Measurements from ENCODE around the gene ATP5PD. TPM values are rescaled to one million over a fixed set of nuclear protein-coding genes. Genes with fewer than 3 reads are reported as not detected.

ATP5PD gene
- total RNA-seq (2021) (383 to 427 TPM (median 419 TPM) in 3 replicates), Bru-seq, nascent RNA (percentile 96 among the genes with signal in this experiment)
- long read RNA-seq, experiment 1, transcript ATP5PD-201 (6 exons, 603 nt) = major isoform, 191 of 209 reads
- long read RNA-seq, experiment 1, partial matches to known transcripts = 6 of 209 reads
- long read RNA-seq, experiment 1, other reads (novel, unspliced or antisense) = 9 of 209 reads
- long read RNA-seq, experiment 2, transcript ATP5PD-201 (6 exons, 603 nt) = major isoform, 258 of 405 reads
- long read RNA-seq, experiment 2, partial matches to known transcripts = 117 of 405 reads
- long read RNA-seq, experiment 2, other reads (novel, unspliced or antisense) = 26 of 405 reads
- long read RNA-seq, experiment 3, partial matches to known transcripts = 0 of 7 reads
- long read RNA-seq, experiment 3, other reads (novel, unspliced or antisense) = 4 of 7 reads

- Mint-ChIP-seq H3K9me3 (no peaks in the 10 kb centered on the region), H3K36me3 (peaks cover 27% of the 10 kb centered on the region), H3K27ac (peak within 1 kb of the TSS; percentile 96), H3K4me3 (peak within 1 kb of the TSS; percentile 99), H3K4me1 (peaks cover 45% of the 10 kb centered on the region), H3K27me3 (ENCODE audit: low read depth) (no peaks in the 10 kb centered on the region)
- DNase-seq (ENCODE audit: low spot score) = peak; percentile 97
- peak; percentile 95 for ATAC-seq
- POLR2A ChIA-PET = interaction anchor here (0.7 to 2.3 kb wide), 6 partner anchors 10 to 173 kb away, joined by 3 to 9 read pairs (median 3); partner anchors contain the start of genes MRPL58 and NT5C
- CTCF ChIA-PET = interaction anchor here (0.6 to 2.4 kb wide), 12 partner anchors 8 to 224 kb away, joined by 3 to 13 read pairs (median 4); partner anchors contain the start of genes HID1, MIF4GD, MRPL58 and OTOP2
- TF ChIP-seq SP1 (CRISPR knock-in tag; conservative IDR thresholded peaks at IDR 0.05) (peak; percentile 92), USF2 (CRISPR knock-in tag; IDR thresholded peaks at IDR 0.05) (no peak), SMAD3 (CRISPR knock-in tag; IDR thresholded peaks at IDR 0.05; ENCODE audit: borderline replicate concordance) (peak; percentile 86), ZNF232 (CRISPR knock-in tag; IDR thresholded peaks at IDR 0.05) (peak; percentile 94), ATF1 (CRISPR knock-in tag; IDR thresholded peaks at IDR 0.05) (0 out of 2 replicates have a peak, but pooled peaks have one; percentile 30), ARID4B (CRISPR knock-in tag; IDR thresholded peaks at IDR 0.05; ENCODE audit: borderline replicate concordance) (peak; percentile 86; the same call in 1 of the 2 replicates), ELF4 (CRISPR knock-in tag; IDR thresholded peaks at IDR 0.05; ENCODE audit: low read depth) (no peak), AFF4 (CRISPR knock-in tag; IDR thresholded peaks at IDR 0.05; ENCODE audit: borderline replicate concordance) (peak; percentile 77; the same call in 1 of the 2 replicates), NR1H2 (CRISPR knock-in tag; IDR thresholded peaks at IDR 0.05) (no peak), ZBTB21 (CRISPR knock-in tag; IDR thresholded peaks at IDR 0.05; ENCODE audit: borderline replicate concordance) (no peak; the same call in 1 of the 2 replicates), FOXK1 (CRISPR knock-in tag; IDR thresholded peaks at IDR 0.05) (peak; percentile 74), TCF7 (CRISPR knock-in tag; IDR thresholded peaks at IDR 0.05; ENCODE audit: low read depth) (no peak), GABPB1 (CRISPR knock-in tag; IDR thresholded peaks at IDR 0.05) (peak; percentile 68), HMGXB4 (CRISPR knock-in tag; IDR thresholded peaks at IDR 0.05) (peak; percentile 76; the same call in 1 of the 2 replicates), TEAD1 (CRISPR knock-in tag; IDR thresholded peaks at IDR 0.05) (peak; percentile 78; the same call in 1 of the 2 replicates), IRF1 (CRISPR knock-in tag; IDR thresholded peaks at IDR 0.05) (no peak), EMX1 (CRISPR knock-in tag; IDR thresholded peaks at IDR 0.05) (no peak), NFYB (CRISPR knock-in tag; conservative IDR thresholded peaks at IDR 0.05; ENCODE audit: low read depth) (peak; percentile 93), ZNF281 (CRISPR knock-in tag; IDR thresholded peaks at IDR 0.05) (peak; percentile 86; the same call in 1 of the 2 replicates)
These were observed at the start of gene ATP5PD, which contains the start of gene KCTD2 for GRCh38 chr17:75046407-75047289. TSS of gene ATP5PD (minus strand) at chr17:75046969. CDS start at chr17:75042650, 4,319 bp downstream. TSS of gene KCTD2 (plus strand) at chr17:75047225. CDS start at chr17:75047251, 26 bp downstream.

All from WTC11 (cell line).